K562 (cell line): Measurements from ENCODE around the gene TPCN1.

ENCODE experiments used
- HDAC8 ChIP-seq: fragments of 450-650 bp; IDR thresholded peaks from 2 replicates; pipeline ENCODE4 v1.6.1; 2016; ENCODE audit warnings: mild to moderate bottlenecking, missing genetic modification characterization, moderate library complexity, missing compliant biosample characterization
- PREB ChIP-seq: sonication (generic); formaldehyde crosslinking; IDR thresholded peaks from 2 replicates; pipeline ENCODE4 v1.8.1; 2023; ENCODE audit warnings: mild to moderate bottlenecking, missing genetic modification reagents
- TAF1 ChIP-seq: IDR thresholded peaks from 2 replicates; pipeline ENCODE4 v1.6.1; 2011; ENCODE audit warnings: mild to moderate bottlenecking, low read length, moderate library complexity; ENCODE audit not compliant: insufficient read depth, control insufficient read depth, severe bottlenecking; ENCODE audit errors: extremely low read depth
- TFAP4 ChIP-seq: sonication (generic); formaldehyde crosslinking; IDR thresholded peaks from 2 replicates; pipeline ENCODE4 v1.8.0; 2022; ENCODE audit warnings: missing genetic modification reagents, mild to moderate bottlenecking, moderate library complexity, borderline replicate concordance
- TF ChIP-seq, protein P1 (sequence below): fragments of 450-650 bp; IDR thresholded peaks from 2 replicates; pipeline ENCODE4 v1.7.0; 2016; ENCODE audit warnings: borderline replicate concordance
- TF ChIP-seq, protein P2 (sequence below), 3 experiments: IDR thresholded peaks in 2 of 3; conservative IDR thresholded peaks in 1 of 3; 2 replicates each; pipeline ENCODE4 v1.5.1; 2011 to 2012; ENCODE audit warnings: low read length in 3 of 3, mild to moderate bottlenecking in 3 of 3, control low read depth in 2 of 3, improper control_type of control experiment in 1 of 3, inconsistent platforms in 1 of 3, low read depth in 1 of 3, mixed read lengths in 1 of 3, moderate library complexity in 1 of 3; ENCODE audit not compliant: insufficient read depth in 2 of 3

DNA sequence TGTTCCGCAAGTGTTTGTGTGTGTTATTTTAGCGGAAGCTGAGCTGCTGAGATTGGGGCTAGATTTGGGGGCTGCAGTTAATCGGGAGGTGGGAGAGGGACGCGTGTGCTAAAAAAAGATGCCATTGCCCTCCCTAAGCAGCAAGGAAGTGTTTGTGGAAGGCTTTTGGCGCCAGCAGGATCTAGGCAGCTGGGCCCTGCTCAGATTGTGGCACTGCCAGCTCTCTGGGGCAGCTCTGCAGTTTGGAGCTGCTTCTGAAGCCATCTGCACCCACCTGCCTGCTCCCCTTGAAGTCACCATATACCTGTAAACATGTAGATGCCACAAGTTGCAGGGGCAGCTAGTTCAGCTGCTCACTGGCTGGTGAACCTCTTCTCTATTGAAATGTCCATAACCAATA is 28.8 kb downstream of the TPCN1 start:
- no peak for TF ChIP-seq TAF1
- no peak for TF ChIP-seq TFAP4 (CRISPR knock-in tag)
- TF ChIP-seq HDAC8 (tag): no peak
- no peak for TF ChIP-seq PREB (CRISPR knock-in tag)
- TF ChIP-seq, protein P1, sequence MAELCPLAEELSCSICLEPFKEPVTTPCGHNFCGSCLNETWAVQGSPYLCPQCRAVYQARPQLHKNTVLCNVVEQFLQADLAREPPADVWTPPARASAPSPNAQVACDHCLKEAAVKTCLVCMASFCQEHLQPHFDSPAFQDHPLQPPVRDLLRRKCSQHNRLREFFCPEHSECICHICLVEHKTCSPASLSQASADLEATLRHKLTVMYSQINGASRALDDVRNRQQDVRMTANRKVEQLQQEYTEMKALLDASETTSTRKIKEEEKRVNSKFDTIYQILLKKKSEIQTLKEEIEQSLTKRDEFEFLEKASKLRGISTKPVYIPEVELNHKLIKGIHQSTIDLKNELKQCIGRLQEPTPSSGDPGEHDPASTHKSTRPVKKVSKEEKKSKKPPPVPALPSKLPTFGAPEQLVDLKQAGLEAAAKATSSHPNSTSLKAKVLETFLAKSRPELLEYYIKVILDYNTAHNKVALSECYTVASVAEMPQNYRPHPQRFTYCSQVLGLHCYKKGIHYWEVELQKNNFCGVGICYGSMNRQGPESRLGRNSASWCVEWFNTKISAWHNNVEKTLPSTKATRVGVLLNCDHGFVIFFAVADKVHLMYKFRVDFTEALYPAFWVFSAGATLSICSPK: no peak
- TF ChIP-seq, protein P2, sequence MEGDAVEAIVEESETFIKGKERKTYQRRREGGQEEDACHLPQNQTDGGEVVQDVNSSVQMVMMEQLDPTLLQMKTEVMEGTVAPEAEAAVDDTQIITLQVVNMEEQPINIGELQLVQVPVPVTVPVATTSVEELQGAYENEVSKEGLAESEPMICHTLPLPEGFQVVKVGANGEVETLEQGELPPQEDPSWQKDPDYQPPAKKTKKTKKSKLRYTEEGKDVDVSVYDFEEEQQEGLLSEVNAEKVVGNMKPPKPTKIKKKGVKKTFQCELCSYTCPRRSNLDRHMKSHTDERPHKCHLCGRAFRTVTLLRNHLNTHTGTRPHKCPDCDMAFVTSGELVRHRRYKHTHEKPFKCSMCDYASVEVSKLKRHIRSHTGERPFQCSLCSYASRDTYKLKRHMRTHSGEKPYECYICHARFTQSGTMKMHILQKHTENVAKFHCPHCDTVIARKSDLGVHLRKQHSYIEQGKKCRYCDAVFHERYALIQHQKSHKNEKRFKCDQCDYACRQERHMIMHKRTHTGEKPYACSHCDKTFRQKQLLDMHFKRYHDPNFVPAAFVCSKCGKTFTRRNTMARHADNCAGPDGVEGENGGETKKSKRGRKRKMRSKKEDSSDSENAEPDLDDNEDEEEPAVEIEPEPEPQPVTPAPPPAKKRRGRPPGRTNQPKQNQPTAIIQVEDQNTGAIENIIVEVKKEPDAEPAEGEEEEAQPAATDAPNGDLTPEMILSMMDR (IDR thresholded peaks at IDR 0.05 in 2 of 3, conservative IDR thresholded peaks at IDR 0.05 in 1 of 3; ENCODE audit: insufficient read depth in 2 of 3, low read depth in 1 of 3, low read length in 3 of 3): no peak
